Nephron progenitor cell (in vitro differentiated cells): Measurements from ENCODE around the gene HOATZ.

Experiments used
- DNase-seq: peaks from one replicate; pipeline ENCODE4 v3.0.0; 2021
- H3K27ac Mint-ChIP-seq: 2 replicates; pipeline ENCODE4 v1.8.0; 2021; ENCODE audit warnings: mild to moderate bottlenecking, moderate library complexity, mixed read lengths
- H3K27me3 Mint-ChIP-seq: 2 replicates; pipeline ENCODE4 v1.8.0; 2021; ENCODE audit warnings: mild to moderate bottlenecking, low read depth, mixed read lengths; ENCODE audit not compliant: poor library complexity
- H3K36me3 Mint-ChIP-seq: 2 replicates; pipeline ENCODE4 v1.8.0; 2021; ENCODE audit warnings: low read depth, mixed read lengths
- H3K4me1 Mint-ChIP-seq: 2 replicates; pipeline ENCODE4 v1.8.0; 2021; ENCODE audit warnings: mixed read lengths
- H3K4me3 Mint-ChIP-seq: 2 replicates; pipeline ENCODE4 v1.8.0; 2021; ENCODE audit warnings: mild to moderate bottlenecking, moderate library complexity, mixed read lengths
- H3K9me3 Mint-ChIP-seq: 2 replicates; pipeline ENCODE4 v1.8.0; 2021; ENCODE audit warnings: mild to moderate bottlenecking, moderate library complexity, mixed read lengths
- CTCF ChIP-seq: fragments of 200-600 bp; sonication (generic); IDR thresholded peaks from 2 replicates; pipeline ENCODE4 v1.5.0; 2021; ENCODE audit warnings: antibody characterized with exemption

HOATZ gene

GRCh38 chr11:111561791-111562325 is 47.3 kb downstream of the HOATZ start:
- H3K27me3 Mint-ChIP-seq: peaks cover 4% of the 10 kb centered on the region
- H3K36me3 Mint-ChIP-seq: peaks cover 2% of the 10 kb centered on the region
- H3K9me3 Mint-ChIP-seq: peaks cover 6% of the 10 kb centered on the region
- H3K27ac Mint-ChIP-seq: no peak overlapping the region
- no peak for TF ChIP-seq CTCF
- peaks cover 9% of the 10 kb centered on the region for H3K4me1 Mint-ChIP-seq
- no peak for DNase-seq
- no peak overlapping the region for H3K4me3 Mint-ChIP-seq

- H3K36me3 Mint-ChIP-seq: no peaks in the 10 kb centered on the region
- peaks cover 9% of the 10 kb centered on the region for H3K4me1 Mint-ChIP-seq
- no peak for DNase-seq
- no peaks in the 10 kb centered on the region for H3K9me3 Mint-ChIP-seq
- H3K27me3 Mint-ChIP-seq: peaks cover 4% of the 10 kb centered on the region
- TF ChIP-seq CTCF: no peak
- H3K4me3 Mint-ChIP-seq: no peak overlapping the region
- H3K27ac Mint-ChIP-seq: peak overlapping the region; percentile 19
Measured at GRCh38 chr11:111562692-111563389, 48.3 kb downstream of the HOATZ start.

- Mint-ChIP-seq H3K4me3 (no peak overlapping the region), H3K27ac (no peak overlapping the region), H3K36me3 (no peaks in the 10 kb centered on the region), H3K27me3 (peaks cover 4% of the 10 kb centered on the region), H3K9me3 (no peaks in the 10 kb centered on the region), H3K4me1 (peaks cover 9% of the 10 kb centered on the region)
- DNase-seq: peak; percentile 68
- peak; percentile 92 for TF ChIP-seq CTCF
Measured at GRCh38 chr11:111565114-111565720, 50.6 kb downstream of the HOATZ start.

GRCh38 chr11:111566324-111566723 is 51.7 kb downstream of the HOATZ start:
- Mint-ChIP-seq H3K27me3 (peaks cover 4% of the 10 kb centered on the region), H3K36me3 (no peaks in the 10 kb centered on the region), H3K4me3 (no peak overlapping the region), H3K4me1 (peaks cover 19% of the 10 kb centered on the region), H3K9me3 (no peaks in the 10 kb centered on the region), H3K27ac (no peak overlapping the region)
- DNase-seq: no peak
- no peak for TF ChIP-seq CTCF

- Mint-ChIP-seq H3K27me3 (peaks cover 4% of the 10 kb centered on the region), H3K9me3 (no peaks in the 10 kb centered on the region), H3K27ac (no peak overlapping the region), H3K4me1 (peaks cover 24% of the 10 kb centered on the region), H3K36me3 (no peaks in the 10 kb centered on the region), H3K4me3 (no peak overlapping the region)
- no peak for TF ChIP-seq CTCF
- DNase-seq: no peak
Measured at GRCh38 chr11:111569476-111569875, 54.9 kb downstream of the HOATZ start.
